K562 (cell line): ENCODE results near the gene C2CD4C. TPM values are rescaled to one million over a fixed set of nuclear protein-coding genes. Genes with fewer than 3 reads are reported as not detected.

Source experiments
- ATAC-seq: fragments of 200-7000 bp; cut with Tn5 transposase; 3 replicates; pipeline ENCODE4 v1.9.1; 2020; ENCODE audit warnings: moderate library complexity
- BruUV-seq: library from RNA; stranded (reverse); fragments of 400-500 nt; replicated peaks from 2 replicates; lab custom pipeline; 2021; lab: Mats Ljungman, UMichigan
- CTCF ChIA-PET: fragments of 300-600 bp; formaldehyde crosslinking; extraction: SDS; loops from one replicate; lab custom pipeline; 2021; ENCODE audit warnings: low intra/inter-chr PET ratio; lab: Yijun Ruan, JAX
- POLR2A ChIA-PET: fragments of 300-600, 350-650 bp; sonication (Branson Sonifier 250); formaldehyde crosslinking; extraction: SDS; loops from one replicate; lab custom pipeline; 2021; ENCODE audit warnings: antibody characterized with exemption, inconsistent platforms; lab: Yijun Ruan, JAX
- DNase-seq, 4 experiments: peaks; one replicate each; pipeline versions ENCODE4 v3.0.0 to v3.0.0-alpha.2; 2011 to 2018; ENCODE audit warnings: low spot score in 3 of 4, mixed read lengths in 3 of 4; ENCODE audit errors: extremely low read depth in 1 of 4
- FAIRE-seq: peaks from 2 replicates; lab custom pipeline; 2011; peaks lifted over from hg19 to GRCh38; lab: Jason Lieb, UNC
- H2AFZ ChIP-seq: 2 replicates; pipeline ENCODE4 v1.6.0; 2011; ENCODE audit warnings: low read depth, low read length, control low read depth, inconsistent platforms
- H3K27ac ChIP-seq: fragments of 200-600 bp; 3 replicates; pipeline ENCODE4 v1.8.0; 2011; ENCODE audit warnings: low read depth, mild to moderate bottlenecking, control low read depth, inconsistent platforms, low read length, moderate library complexity, mixed read lengths; ENCODE audit errors: extremely low read depth
- H3K27me3 ChIP-seq, 2 experiments: fragments of 300-600 bp in 1 of 2; 2 replicates in 1 of 2; 3 replicates in 1 of 2; pipeline versions ENCODE4 v1.6.0 to v1.8.0; 2011; ENCODE audit warnings: inconsistent platforms in 2 of 2, low read length in 2 of 2, mild to moderate bottlenecking in 1 of 2, mixed read lengths in 1 of 2, moderate library complexity in 1 of 2; ENCODE audit not compliant: control insufficient read depth in 2 of 2, insufficient read depth in 2 of 2
- H3K36me3 ChIP-seq: fragments of 300-600 bp; 3 replicates; pipeline ENCODE4 v1.8.0; 2011; ENCODE audit warnings: mild to moderate bottlenecking, low read length, inconsistent platforms; ENCODE audit not compliant: control insufficient read depth, insufficient read depth
- H3K4me1 ChIP-seq, 2 experiments: fragments of 200-600 bp in 1 of 2; replicated peaks in 1 of 2; 2 replicates in 1 of 2; 3 replicates in 1 of 2; pipeline versions ENCODE4 v1.5.1 to v1.8.0; 2011; ENCODE audit warnings: inconsistent platforms in 2 of 2, low read length in 2 of 2, mild to moderate bottlenecking in 1 of 2, mixed read lengths in 1 of 2, moderate library complexity in 1 of 2; ENCODE audit not compliant: control insufficient read depth in 2 of 2, insufficient read depth in 2 of 2
- H3K4me2 ChIP-seq: 2 replicates; pipeline ENCODE4 v1.6.1; 2011; ENCODE audit warnings: low read length, control low read depth, inconsistent platforms, mixed read lengths; ENCODE audit not compliant: insufficient read depth
- H3K4me3 ChIP-seq: fragments of 200-600 bp; sonication (generic), shearing (Covaris generic); 2 replicates; pipeline ENCODE4 v1.5.1; 2016; ENCODE audit warnings: control low read depth, inconsistent platforms
- H3K79me2 ChIP-seq: fragments of 200-600 bp; 3 replicates; pipeline ENCODE4 v1.8.0; 2011; ENCODE audit warnings: low read length, inconsistent platforms; ENCODE audit not compliant: control insufficient read depth, insufficient read depth
- H3K9ac ChIP-seq, 2 experiments: 2 replicates each; pipeline versions ENCODE4 v1.6.0 to v1.6.1; 2011; ENCODE audit warnings: low read depth in 2 of 2, low read length in 2 of 2, control low read depth in 1 of 2, inconsistent platforms in 1 of 2, mild to moderate bottlenecking in 1 of 2, mixed read lengths in 1 of 2; ENCODE audit not compliant: insufficient read depth in 1 of 2
- H3K9me1 ChIP-seq: one replicate; pipeline ENCODE4 v1.6.0; 2011; ENCODE audit warnings: inconsistent platforms, mild to moderate bottlenecking, low read length, moderate library complexity; ENCODE audit not compliant: control insufficient read depth, insufficient read depth
- H3K9me3 ChIP-seq: replicated peaks from 2 replicates; pipeline ENCODE4 v1.5.1; 2011; ENCODE audit warnings: low read depth, low read length, inconsistent platforms; ENCODE audit not compliant: control insufficient read depth, insufficient read depth
- H4K20me1 ChIP-seq: replicated peaks from 2 replicates; pipeline ENCODE4 v1.6.1; 2011; ENCODE audit warnings: low read length, inconsistent platforms, mixed read lengths; ENCODE audit not compliant: control insufficient read depth, insufficient read depth
- ARID4B ChIP-seq: sonication (generic); formaldehyde crosslinking; IDR thresholded peaks from 2 replicates; pipeline ENCODE4 v1.8.0; 2022; ENCODE audit warnings: mild to moderate bottlenecking, missing genetic modification reagents
- BACH1 ChIP-seq: fragments of 200-800 bp; sonication (Bioruptor generic); IDR thresholded peaks from 2 replicates; pipeline ENCODE4 v1.6.1; 2016; ENCODE audit warnings: missing genetic modification characterization, missing compliant biosample characterization
- WGBS: fragments of 100-300 bp; shearing (Covaris generic); methylation state at CpG from one replicate; pipeline ENCODE4 v1.1.6; 2016; ENCODE audit warnings: low coverage, mixed read lengths; ENCODE audit not compliant: insufficient coverage; ENCODE audit errors: missing lambda C conversion rate; 5-methylcytosine and 5-hydroxymethylcytosine counted together
- in situ Hi-C: fragments of 300-500 bp; cut with MboI; formaldehyde crosslinking; loops from 4 replicates; pipeline ENCODE4 v1.15.0; 2018; ENCODE audit warnings: inconsistent platforms, mixed read lengths
- intact Hi-C: fragments of 100-400 bp; cut with micrococcal nuclease; formaldehyde crosslinking; loops from 2 replicates; pipeline ENCODE4 v1.14.2; 2022
- polyA plus RNA-seq, 8 experiments: library from polyadenylated mRNA; depleted of rRNA in 4 of 8; stranded (reverse) in 5 of 8; unstranded in 3 of 8; fragments of >200 nt; fragmentation: Nextera tagmentation in 2 of 8; fragmentation: Illumina TruSeq in 1 of 8; extraction: Ambion mirVana in 2 of 8; extraction: Trizol in 1 of 8; gene quantifications; 2 replicates each; pipeline versions ENCODE4 v1.2.1 to v1.2.3, GENCODE V29; 2011 to 2014; ENCODE audit warnings: inconsistent platforms in 1 of 8, missing spikeins in 1 of 8
- total RNA-seq, 7 experiments: library from RNA; depleted of rRNA in 6 of 7; stranded (reverse); fragments of >200 nt in 6 of 7; fragmentation: Illumina TruSeq in 2 of 7; extraction: Trizol in 2 of 7; gene quantifications; 2 replicates each; pipeline versions ENCODE4 v1.2.1 to v1.2.3, GENCODE V29; 2011 to 2021; ENCODE audit warnings: low replicate concordance in 1 of 7

Gene C2CD4C
- total and polyA plus RNA-seq, 9 of the 15 experiments (the other 6 are each of a cell fraction or from before 2014, with no cell fraction given), result 0.01 to 0.07 TPM; not detected in 7

- Histone ChIP-seq H3K4me1 (peaks cover 5 to 20% of the 10 kb centered on the region in 2 experiments; a peak in 4 of 5 replicates), H3K9me1 (no peaks in the 10 kb centered on the region), H3K4me2 (no peak overlapping the region), H3K4me3 (no peak overlapping the region), H3K27ac (no peak overlapping the region), H3K9me3 (no peaks in the 10 kb centered on the region; the same call in 1 of the 2 replicates), H3K36me3 (no peaks in the 10 kb centered on the region), H3K79me2 (no peaks in the 10 kb centered on the region), H4K20me1 (no peaks in the 10 kb centered on the region), H2AFZ (no peak overlapping the region), H3K9ac (no peak overlapping the region), H3K27me3 (peaks cover 6 to 48% of the 10 kb centered on the region in 2 experiments; a peak in 4 of 5 replicates)
- no TSS peak for BruUV-seq
- DNase-seq (no peak), ATAC-seq (no peak), FAIRE-seq (no peak)
- ChIA-PET CTCF (interaction anchor here (0.6 kb wide), 1 partner anchor 114 kb away, joined by 3 read pairs; no protein-coding TSS in a partner anchor), POLR2A (no interaction called here)
- intact Hi-C loops (no loop called here), in situ Hi-C loops (no loop called here)
- WGBS, result 16% methylated on average over 29 of the region's 31 CpGs
- TF ChIP-seq ARID4B (no peak), BACH1 (tag) (no peak)
Measured at GRCh38 chr19:455851-456546, 47.1 kb upstream of the C2CD4C start.
